Keratinocyte (primary cell): ENCODE measurements around the gene HSD11B2.

Source experiments
- EZH2 ChIP-seq: IDR thresholded peaks from one replicate; pipeline ENCODE4 v1.6.1; 2012; ENCODE audit warnings: inconsistent platforms, mild to moderate bottlenecking, low read length, moderate library complexity
- TF ChIP-seq, protein P1 (sequence below), 3 experiments: IDR thresholded peaks in 1 of 3; conservative IDR thresholded peaks in 1 of 3; optimal IDR thresholded peaks in 1 of 3; 2 replicates in 2 of 3; 3 replicates in 1 of 3; pipeline versions ENCODE3 to v1.5.1; 2011; ENCODE audit warnings: low read length in 3 of 3, mild to moderate bottlenecking in 3 of 3, moderate library complexity in 2 of 3, control low read depth in 1 of 3, inconsistent platforms in 1 of 3; ENCODE audit not compliant: insufficient read depth in 2 of 3; ENCODE audit errors: extremely low read depth in 1 of 3

- no peak for TF ChIP-seq EZH2
- TF ChIP-seq, protein P1, sequence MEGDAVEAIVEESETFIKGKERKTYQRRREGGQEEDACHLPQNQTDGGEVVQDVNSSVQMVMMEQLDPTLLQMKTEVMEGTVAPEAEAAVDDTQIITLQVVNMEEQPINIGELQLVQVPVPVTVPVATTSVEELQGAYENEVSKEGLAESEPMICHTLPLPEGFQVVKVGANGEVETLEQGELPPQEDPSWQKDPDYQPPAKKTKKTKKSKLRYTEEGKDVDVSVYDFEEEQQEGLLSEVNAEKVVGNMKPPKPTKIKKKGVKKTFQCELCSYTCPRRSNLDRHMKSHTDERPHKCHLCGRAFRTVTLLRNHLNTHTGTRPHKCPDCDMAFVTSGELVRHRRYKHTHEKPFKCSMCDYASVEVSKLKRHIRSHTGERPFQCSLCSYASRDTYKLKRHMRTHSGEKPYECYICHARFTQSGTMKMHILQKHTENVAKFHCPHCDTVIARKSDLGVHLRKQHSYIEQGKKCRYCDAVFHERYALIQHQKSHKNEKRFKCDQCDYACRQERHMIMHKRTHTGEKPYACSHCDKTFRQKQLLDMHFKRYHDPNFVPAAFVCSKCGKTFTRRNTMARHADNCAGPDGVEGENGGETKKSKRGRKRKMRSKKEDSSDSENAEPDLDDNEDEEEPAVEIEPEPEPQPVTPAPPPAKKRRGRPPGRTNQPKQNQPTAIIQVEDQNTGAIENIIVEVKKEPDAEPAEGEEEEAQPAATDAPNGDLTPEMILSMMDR (optimal IDR thresholded peaks at IDR 0.05 in 1 of 3, IDR thresholded peaks at IDR 0.05 in 1 of 3, conservative IDR thresholded peaks at IDR 0.05 in 1 of 3; ENCODE audit: extremely low read depth in 1 of 3, insufficient read depth in 2 of 3, low read length in 3 of 3) = peak in 2 of 3 experiments; percentile 2 to 6
Measured at GRCh38 chr16:67404740-67405226, 26.1 kb upstream of the HSD11B2 start.
